KOPT-K1 (cell line): ENCODE measurements around the gene FAM151A.

Experiments used
- H3K27ac ChIP-seq: fragments of 200-600 bp; sonication (generic); 2 replicates; pipeline ENCODE4 v1.5.1; 2016; ENCODE audit warnings: antibody characterized with exemption, mild to moderate bottlenecking, low read depth, low read length; ENCODE audit not compliant: poor library complexity, severe bottlenecking
- H3K36me3 ChIP-seq: fragments of 200-600 bp; sonication (generic); 2 replicates; pipeline ENCODE4 v1.5.1; 2017; ENCODE audit warnings: antibody characterized with exemption, mild to moderate bottlenecking, low read length, moderate library complexity; ENCODE audit not compliant: insufficient read depth
- H3K9me3 ChIP-seq: fragments of 200-600 bp; sonication (generic); 2 replicates; pipeline ENCODE4 v1.5.1; 2017; ENCODE audit warnings: antibody characterized with exemption, low read length, mild to moderate bottlenecking; ENCODE audit not compliant: insufficient read depth, poor library complexity, severe bottlenecking

The FAM151A gene

GRCh38 chr1:54580856-54581550 lies 42.3 kb downstream of the FAM151A start:
- Histone ChIP-seq H3K36me3 (no peaks in the 10 kb centered on the region), H3K9me3 (no peaks in the 10 kb centered on the region), H3K27ac (no peak overlapping the region)

GRCh38 chr1:54579337-54579781 lies 44.0 kb downstream of the FAM151A start:
- no peak overlapping the region for H3K27ac ChIP-seq
- no peaks in the 10 kb centered on the region for H3K36me3 ChIP-seq
- no peaks in the 10 kb centered on the region for H3K9me3 ChIP-seq

GRCh38 chr1:54577612-54578011 lies 45.7 kb downstream of the FAM151A start:
- H3K36me3 ChIP-seq: no peaks in the 10 kb centered on the region
- H3K9me3 ChIP-seq: no peaks in the 10 kb centered on the region
- H3K27ac ChIP-seq: no peak overlapping the region

- Histone ChIP-seq H3K9me3 (no peaks in the 10 kb centered on the region), H3K27ac (no peak overlapping the region), H3K36me3 (no peaks in the 10 kb centered on the region)
These were observed 47.6 kb downstream of the FAM151A start for GRCh38 chr1:54575605-54576290.

GRCh38 chr1:54575161-54575560 lies 48.2 kb downstream of the FAM151A start:
- H3K9me3 ChIP-seq: no peaks in the 10 kb centered on the region
- H3K36me3 ChIP-seq: no peaks in the 10 kb centered on the region
- H3K27ac ChIP-seq: no peak overlapping the region

DNA sequence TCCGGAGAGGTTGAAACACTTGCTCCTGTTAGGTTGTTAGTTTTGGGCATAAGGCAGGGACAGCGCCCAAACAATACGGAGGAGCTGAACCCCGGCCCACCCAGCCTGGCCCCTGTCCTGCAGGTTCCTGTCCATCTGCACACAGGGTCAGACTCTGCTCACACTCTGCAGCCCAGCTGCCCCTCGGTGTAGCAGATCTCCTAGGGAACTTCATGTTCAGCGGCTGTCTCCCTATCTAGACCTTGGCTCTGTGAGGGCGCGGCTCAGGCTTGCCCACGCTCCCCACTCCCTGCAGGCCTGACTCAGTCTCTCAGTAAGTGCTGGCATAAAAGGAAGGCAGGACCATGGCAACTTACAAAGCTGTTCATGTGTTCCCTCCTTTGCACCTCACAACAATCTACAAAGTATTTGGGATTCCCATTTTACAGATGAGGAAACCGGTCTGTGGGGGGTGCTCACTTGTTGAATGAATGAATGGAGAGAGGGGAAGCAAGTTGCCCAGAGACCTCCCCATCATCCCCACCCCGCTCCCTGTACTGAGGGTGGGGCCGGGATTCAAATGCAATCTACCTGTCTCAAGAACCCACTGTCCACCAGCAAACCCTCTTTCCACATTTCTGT lies 49.1 kb downstream of the FAM151A start:
- Histone ChIP-seq H3K9me3 (no peaks in the 10 kb centered on the region), H3K36me3 (no peaks in the 10 kb centered on the region), H3K27ac (no peak overlapping the region)

- Histone ChIP-seq H3K36me3 (no peaks in the 10 kb centered on the region), H3K27ac (no peak overlapping the region)
These were observed 50.8 kb downstream of the FAM151A start for GRCh38 chr1:54572542-54572850.

DNA sequence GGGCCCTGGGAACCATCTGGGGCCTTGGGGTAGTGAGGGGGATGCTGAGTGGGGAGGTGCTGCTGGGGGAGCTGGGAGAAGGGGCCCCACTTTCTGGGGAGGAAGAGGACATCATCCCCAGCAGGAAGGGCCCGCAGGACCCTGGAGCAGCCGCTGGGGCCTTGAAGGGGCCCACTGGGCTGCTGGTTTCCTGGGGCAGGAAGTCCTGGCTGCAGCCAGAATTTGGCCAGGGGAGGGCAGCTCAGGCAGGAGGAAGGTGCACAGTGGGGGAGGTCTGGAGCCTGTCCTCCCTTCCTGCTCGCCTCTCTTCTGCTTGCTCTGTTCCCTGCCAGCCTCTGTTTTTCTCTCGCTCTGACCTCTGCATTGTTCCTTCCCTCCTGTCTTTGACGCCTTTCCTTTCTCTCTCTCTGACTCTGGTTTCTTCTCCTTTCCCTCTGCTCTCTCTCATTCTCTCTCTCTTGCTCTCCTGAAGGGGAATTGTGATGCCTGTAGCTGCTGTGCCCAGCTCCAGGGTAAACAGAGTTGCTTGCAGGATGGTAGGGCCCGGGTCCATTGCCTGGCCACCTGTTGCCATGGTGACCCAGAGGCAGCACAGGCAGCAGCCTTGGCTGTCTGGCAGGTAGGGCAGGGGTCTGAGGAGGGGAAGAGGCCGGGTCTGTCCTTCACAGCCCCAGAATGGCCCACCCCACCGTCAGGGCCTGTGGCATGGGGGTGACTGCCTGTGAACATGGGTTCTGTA lies 51.4 kb downstream of the FAM151A start:
- H3K27ac ChIP-seq: no peak overlapping the region
- H3K9me3 ChIP-seq: no peaks in the 10 kb centered on the region
- no peaks in the 10 kb centered on the region for H3K36me3 ChIP-seq

More at GRCh38 chr1:54572542-54572850, 50.8 kb downstream of the FAM151A start:
- H3K9me3 ChIP-seq: no peaks in the 10 kb centered on the region

DNA sequence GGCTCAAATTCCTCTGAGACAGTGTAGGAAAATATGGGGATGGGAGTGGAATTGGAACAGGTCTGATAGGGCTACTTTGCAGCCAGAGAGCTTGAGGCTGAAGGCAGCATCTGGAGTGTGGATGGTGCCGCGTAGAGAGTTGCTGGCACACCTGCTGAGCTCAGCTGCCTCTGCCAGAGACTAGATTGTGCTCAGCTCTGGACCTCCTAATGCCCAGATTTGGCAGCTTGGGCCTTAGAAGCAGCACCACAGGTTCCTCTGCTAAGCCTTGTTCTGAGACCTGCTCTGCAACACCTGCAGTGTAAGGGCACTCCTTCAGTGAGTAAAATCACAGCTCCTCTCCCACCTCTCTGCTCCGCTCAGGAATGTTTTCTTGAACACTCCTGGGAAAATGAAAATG lies 52.0 kb downstream of the FAM151A start:
- Histone ChIP-seq H3K36me3 (no peaks in the 10 kb centered on the region), H3K27ac (no peak overlapping the region)

GRCh38 chr1:54570161-54570560 lies 53.2 kb downstream of the FAM151A start:
- H3K27ac ChIP-seq: no peak overlapping the region
- no peaks in the 10 kb centered on the region for H3K36me3 ChIP-seq
- no peaks in the 10 kb centered on the region for H3K9me3 ChIP-seq

More for the DNA sequence above, 52.0 kb downstream of the FAM151A start:
- H3K9me3 ChIP-seq: no peaks in the 10 kb centered on the region

- H3K36me3 ChIP-seq: no peaks in the 10 kb centered on the region
- H3K9me3 ChIP-seq: no peaks in the 10 kb centered on the region
- no peak overlapping the region for H3K27ac ChIP-seq
These were observed 54.0 kb downstream of the FAM151A start for GRCh38 chr1:54569339-54569738.

DNA sequence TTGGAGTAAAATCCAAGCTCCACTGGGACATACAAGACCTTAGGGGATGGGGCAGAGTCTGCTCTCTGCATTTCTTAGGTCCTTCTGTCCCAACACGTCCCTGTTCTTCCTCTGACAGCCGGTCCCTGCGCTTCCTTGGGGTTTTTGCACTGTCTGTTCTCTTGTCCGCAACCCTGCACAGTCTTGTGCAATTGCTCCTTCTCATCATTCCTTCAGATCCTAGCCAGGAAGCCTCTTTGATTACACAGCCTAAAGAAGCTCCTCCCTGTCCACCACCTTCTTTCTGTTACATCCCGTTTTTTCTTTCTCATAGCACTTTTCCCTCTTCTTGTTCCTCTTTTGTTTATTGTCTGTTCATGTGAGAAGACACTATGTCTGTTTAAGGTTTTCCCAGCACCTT lies 55.4 kb downstream of the FAM151A start:
- no peaks in the 10 kb centered on the region for H3K36me3 ChIP-seq
- no peaks in the 10 kb centered on the region for H3K9me3 ChIP-seq
- H3K27ac ChIP-seq: no peak overlapping the region

DNA sequence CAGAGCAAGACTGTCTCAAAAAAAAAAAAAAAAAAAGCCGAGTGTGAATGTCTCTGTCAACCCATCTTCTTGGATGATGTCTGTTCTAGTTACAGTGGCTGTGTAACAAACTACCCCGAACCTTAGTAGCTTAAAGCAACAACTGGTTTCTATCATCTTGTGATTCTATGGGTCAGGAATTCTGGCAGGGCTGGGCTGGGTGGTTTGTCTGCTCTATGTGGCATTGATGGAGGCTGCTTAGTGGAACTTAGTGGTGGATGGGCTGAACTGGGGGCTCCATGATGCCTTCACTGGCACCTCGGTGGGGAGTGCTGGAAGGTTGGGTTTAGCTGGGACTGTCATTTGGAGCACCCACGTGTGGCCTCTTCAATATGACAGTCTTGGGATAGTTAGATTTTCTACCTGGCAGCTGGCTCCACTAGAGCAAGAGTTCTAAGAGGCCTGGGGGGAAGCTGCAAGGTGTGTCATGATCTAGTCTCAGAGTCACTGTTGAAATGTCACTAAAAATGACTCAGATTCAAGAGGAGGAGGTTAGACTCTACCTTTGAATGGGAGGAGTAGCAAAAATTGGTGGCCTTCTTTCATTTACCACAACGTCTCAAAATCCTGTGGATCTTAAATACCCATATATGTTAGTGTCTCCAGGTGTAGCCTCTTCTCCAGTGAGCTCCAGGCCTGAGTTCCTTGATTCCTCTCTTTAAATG lies 56.7 kb downstream of the FAM151A start:
- H3K36me3 ChIP-seq: no peaks in the 10 kb centered on the region
- H3K9me3 ChIP-seq: no peaks in the 10 kb centered on the region
- H3K27ac ChIP-seq: no peak overlapping the region

- no peaks in the 10 kb centered on the region for H3K36me3 ChIP-seq
- H3K27ac ChIP-seq: no peak overlapping the region
- H3K9me3 ChIP-seq: no peaks in the 10 kb centered on the region
These were observed 58.2 kb downstream of the FAM151A start for GRCh38 chr1:54565113-54565501.
